K562 (cell line): ENCODE results near the gene GTF3C6. TPM values are rescaled to one million over a fixed set of nuclear protein-coding genes. Genes with fewer than 3 reads are reported as not detected.

Experiments
- CXXC5 ChIP-seq: fragments of 250-450 bp; sonication (Bioruptor Pico); IDR thresholded peaks from 2 replicates; pipeline ENCODE4 v1.8.0; 2022; ENCODE audit warnings: inconsistent platforms, mild to moderate bottlenecking, moderate library complexity
- HNRNPLL ChIP-seq: fragments of 200-400 bp; formaldehyde crosslinking; IDR thresholded peaks from 2 replicates; pipeline ENCODE4 v1.6.1; 2017; ENCODE audit warnings: low read length, low read depth, mild to moderate bottlenecking; ENCODE audit not compliant: poor library complexity, severe bottlenecking
- KAT8 ChIP-seq: fragments of 450-650 bp; IDR thresholded peaks from 2 replicates; pipeline ENCODE4 v1.6.1; 2016; ENCODE audit warnings: low read depth, mild to moderate bottlenecking
- KDM4B ChIP-seq, 2 experiments: fragments of 450-650 bp in 1 of 2; sonication (generic) in 1 of 2; IDR thresholded peaks; 2 replicates each; pipeline ENCODE4 v1.6.1; 2016 to 2017; ENCODE audit warnings: borderline replicate concordance in 2 of 2, antibody characterized with exemption in 1 of 2, low read depth in 1 of 2, mild to moderate bottlenecking in 1 of 2
- LCOR ChIP-seq: sonication (generic); formaldehyde crosslinking; IDR thresholded peaks from 2 replicates; pipeline ENCODE4 v1.8.0; 2022; ENCODE audit warnings: mild to moderate bottlenecking, missing genetic modification reagents
- POLR2A ChIP-seq: fragments of 450-650 bp; conservative IDR thresholded peaks from 2 replicates; pipeline ENCODE4 v1.6.1; 2016
- RBBP5 ChIP-seq: fragments of 200-600 bp; sonication (generic); IDR thresholded peaks from 2 replicates; pipeline ENCODE4 v1.6.1; 2012; ENCODE audit warnings: borderline replicate concordance, mild to moderate bottlenecking, low read length, control low read depth, inconsistent platforms; ENCODE audit not compliant: insufficient read depth, poor library complexity, severe bottlenecking
- ZNF197 ChIP-seq: fragments of 200-800 bp; sonication (Bioruptor generic); IDR thresholded peaks from 2 replicates; pipeline ENCODE4 v1.6.1; 2016; ENCODE audit warnings: low read depth, missing genetic modification characterization, missing compliant biosample characterization
- polyA plus RNA-seq, 8 experiments: library from polyadenylated mRNA; depleted of rRNA in 4 of 8; stranded (reverse) in 5 of 8; unstranded in 3 of 8; fragments of >200 nt; fragmentation: Nextera tagmentation in 2 of 8; fragmentation: Illumina TruSeq in 1 of 8; extraction: Ambion mirVana in 2 of 8; extraction: Trizol in 1 of 8; gene quantifications; 2 replicates each; pipeline versions ENCODE4 v1.2.1 to v1.2.3, GENCODE V29; 2011 to 2014; ENCODE audit warnings: inconsistent platforms in 1 of 8, missing spikeins in 1 of 8
- total RNA-seq, 7 experiments: library from RNA; depleted of rRNA in 6 of 7; stranded (reverse); fragments of >200 nt in 6 of 7; fragmentation: Illumina TruSeq in 2 of 7; extraction: Trizol in 2 of 7; gene quantifications; 2 replicates each; pipeline versions ENCODE4 v1.2.1 to v1.2.3, GENCODE V29; 2011 to 2021; ENCODE audit warnings: low replicate concordance in 1 of 7
- TF ChIP-seq, protein P1 (sequence below): fragments of 250-450 bp; sonication (Bioruptor Pico); IDR thresholded peaks from 2 replicates; pipeline ENCODE4 v1.5.0; 2021
- TF ChIP-seq, protein P2 (sequence below), 2 experiments: fragments of 450-650 bp; conservative IDR thresholded peaks; 2 replicates each; pipeline ENCODE4 v1.6.1; 2017; ENCODE audit warnings: mild to moderate bottlenecking in 2 of 2, moderate library complexity in 2 of 2
- TF ChIP-seq, protein P3 (sequence below): fragments of 250-450 bp; sonication (Bioruptor Pico); IDR thresholded peaks from 2 replicates; pipeline ENCODE4 v1.4.0; 2020
- TF ChIP-seq, protein P4 (sequence below), 2 experiments: fragments of 450-650 bp in 1 of 2; sonication (generic) in 1 of 2; formaldehyde crosslinking in 1 of 2; IDR thresholded peaks; 2 replicates each; pipeline versions ENCODE4 v1.7.1 to v1.9.0; 2016 to 2022; ENCODE audit warnings: inconsistent platforms in 1 of 2, mild to moderate bottlenecking in 1 of 2, missing genetic modification reagents in 1 of 2

GTF3C6 gene
- total and polyA plus RNA-seq, 9 of the 15 experiments (the other 6 are each of a cell fraction or from before 2014, with no cell fraction given) = 37.6 to 140 (median 111) TPM

DNA sequence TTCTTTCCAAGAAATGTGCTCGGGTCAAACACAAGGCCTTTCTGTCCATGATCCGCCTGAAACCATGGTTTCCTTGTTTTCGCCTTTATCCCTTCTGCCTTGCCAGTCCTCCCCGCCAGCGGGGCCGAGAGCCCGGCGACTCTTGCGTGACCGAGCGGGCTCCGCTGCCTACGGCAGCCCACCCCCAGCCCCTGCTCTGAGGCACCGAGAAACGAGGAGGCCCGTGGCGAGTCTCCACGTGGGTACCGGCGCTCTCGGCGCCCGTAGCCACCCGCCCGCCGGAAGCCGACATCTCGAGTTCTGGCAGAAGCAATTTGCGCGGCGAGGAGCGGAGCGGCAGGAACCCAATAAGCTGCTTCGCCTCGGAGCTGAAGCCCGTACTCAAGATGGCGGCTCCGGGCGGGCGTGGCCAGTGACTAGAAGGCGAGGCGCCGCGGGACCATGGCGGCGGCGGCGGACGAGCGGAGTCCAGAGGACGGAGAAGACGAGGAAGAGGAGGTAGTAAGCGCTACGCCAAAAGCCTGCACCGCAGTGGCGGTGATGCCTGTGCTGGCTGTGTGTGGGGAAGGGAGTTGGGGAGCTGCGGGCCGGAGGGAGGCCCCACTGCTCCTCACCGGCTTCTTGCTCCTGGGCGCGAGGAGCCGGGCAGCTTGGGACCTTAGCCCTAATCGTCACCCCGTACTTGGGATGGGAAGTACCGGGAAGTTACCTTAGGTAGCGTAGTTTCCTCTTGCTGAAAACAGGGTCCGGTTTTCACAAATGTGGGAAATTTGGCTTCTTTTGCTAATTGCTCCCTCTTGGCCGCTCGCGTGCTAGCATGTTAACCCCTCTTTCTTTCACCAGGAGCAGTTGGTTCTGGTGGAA is at the start of gene GTF3C6 (continued):
- TF ChIP-seq ZNF197 (CRISPR knock-in tag) (peak; percentile 74; the same call in 1 of the 2 replicates), HNRNPLL (peak; percentile 86), LCOR (CRISPR knock-in tag) (peak; percentile 94), KAT8 (0 out of 2 replicates have a peak, but pooled peaks have one; percentile 27), CXXC5 (peak; percentile 92), KDM4B (IDR thresholded peaks at IDR 0.05; ENCODE audit: borderline replicate concordance in 2 of 2, low read depth in 1 of 2) (peak in 1 of 2 experiments; percentile 87; a peak in 1 of 4 replicates), POLR2A (peak; percentile 99), RBBP5 (peak; percentile 89)
- TF ChIP-seq, protein P1, sequence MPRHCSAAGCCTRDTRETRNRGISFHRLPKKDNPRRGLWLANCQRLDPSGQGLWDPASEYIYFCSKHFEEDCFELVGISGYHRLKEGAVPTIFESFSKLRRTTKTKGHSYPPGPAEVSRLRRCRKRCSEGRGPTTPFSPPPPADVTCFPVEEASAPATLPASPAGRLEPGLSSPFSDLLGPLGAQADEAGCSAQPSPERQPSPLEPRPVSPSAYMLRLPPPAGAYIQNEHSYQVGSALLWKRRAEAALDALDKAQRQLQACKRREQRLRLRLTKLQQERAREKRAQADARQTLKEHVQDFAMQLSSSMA = peak; percentile 53; the same call in 1 of the 2 replicates
- TF ChIP-seq, protein P2, sequence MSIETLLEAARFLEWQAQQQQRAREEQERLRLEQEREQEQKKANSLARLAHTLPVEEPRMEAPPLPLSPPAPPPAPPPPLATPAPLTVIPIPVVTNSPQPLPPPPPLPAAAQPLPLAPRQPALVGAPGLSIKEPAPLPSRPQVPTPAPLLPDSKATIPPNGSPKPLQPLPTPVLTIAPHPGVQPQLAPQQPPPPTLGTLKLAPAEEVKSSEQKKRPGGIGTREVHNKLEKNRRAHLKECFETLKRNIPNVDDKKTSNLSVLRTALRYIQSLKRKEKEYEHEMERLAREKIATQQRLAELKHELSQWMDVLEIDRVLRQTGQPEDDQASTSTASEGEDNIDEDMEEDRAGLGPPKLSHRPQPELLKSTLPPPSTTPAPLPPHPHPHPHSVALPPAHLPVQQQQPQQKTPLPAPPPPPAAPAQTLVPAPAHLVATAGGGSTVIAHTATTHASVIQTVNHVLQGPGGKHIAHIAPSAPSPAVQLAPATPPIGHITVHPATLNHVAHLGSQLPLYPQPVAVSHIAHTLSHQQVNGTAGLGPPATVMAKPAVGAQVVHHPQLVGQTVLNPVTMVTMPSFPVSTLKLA (conservative IDR thresholded peaks at IDR 0.05) = peak; percentile 90 to 96
- TF ChIP-seq, protein P3, sequence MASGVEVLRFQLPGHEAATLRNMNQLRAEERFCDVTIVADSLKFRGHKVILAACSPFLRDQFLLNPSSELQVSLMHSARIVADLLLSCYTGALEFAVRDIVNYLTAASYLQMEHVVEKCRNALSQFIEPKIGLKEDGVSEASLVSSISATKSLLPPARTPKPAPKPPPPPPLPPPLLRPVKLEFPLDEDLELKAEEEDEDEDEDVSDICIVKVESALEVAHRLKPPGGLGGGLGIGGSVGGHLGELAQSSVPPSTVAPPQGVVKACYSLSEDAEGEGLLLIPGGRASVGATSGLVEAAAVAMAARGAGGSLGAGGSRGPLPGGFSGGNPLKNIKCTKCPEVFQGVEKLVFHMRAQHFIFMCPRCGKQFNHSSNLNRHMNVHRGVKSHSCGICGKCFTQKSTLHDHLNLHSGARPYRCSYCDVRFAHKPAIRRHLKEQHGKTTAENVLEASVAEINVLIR (CRISPR knock-in tag) = 0 out of 2 replicates have a peak, but pooled peaks have one; percentile 22
- TF ChIP-seq, protein P4, sequence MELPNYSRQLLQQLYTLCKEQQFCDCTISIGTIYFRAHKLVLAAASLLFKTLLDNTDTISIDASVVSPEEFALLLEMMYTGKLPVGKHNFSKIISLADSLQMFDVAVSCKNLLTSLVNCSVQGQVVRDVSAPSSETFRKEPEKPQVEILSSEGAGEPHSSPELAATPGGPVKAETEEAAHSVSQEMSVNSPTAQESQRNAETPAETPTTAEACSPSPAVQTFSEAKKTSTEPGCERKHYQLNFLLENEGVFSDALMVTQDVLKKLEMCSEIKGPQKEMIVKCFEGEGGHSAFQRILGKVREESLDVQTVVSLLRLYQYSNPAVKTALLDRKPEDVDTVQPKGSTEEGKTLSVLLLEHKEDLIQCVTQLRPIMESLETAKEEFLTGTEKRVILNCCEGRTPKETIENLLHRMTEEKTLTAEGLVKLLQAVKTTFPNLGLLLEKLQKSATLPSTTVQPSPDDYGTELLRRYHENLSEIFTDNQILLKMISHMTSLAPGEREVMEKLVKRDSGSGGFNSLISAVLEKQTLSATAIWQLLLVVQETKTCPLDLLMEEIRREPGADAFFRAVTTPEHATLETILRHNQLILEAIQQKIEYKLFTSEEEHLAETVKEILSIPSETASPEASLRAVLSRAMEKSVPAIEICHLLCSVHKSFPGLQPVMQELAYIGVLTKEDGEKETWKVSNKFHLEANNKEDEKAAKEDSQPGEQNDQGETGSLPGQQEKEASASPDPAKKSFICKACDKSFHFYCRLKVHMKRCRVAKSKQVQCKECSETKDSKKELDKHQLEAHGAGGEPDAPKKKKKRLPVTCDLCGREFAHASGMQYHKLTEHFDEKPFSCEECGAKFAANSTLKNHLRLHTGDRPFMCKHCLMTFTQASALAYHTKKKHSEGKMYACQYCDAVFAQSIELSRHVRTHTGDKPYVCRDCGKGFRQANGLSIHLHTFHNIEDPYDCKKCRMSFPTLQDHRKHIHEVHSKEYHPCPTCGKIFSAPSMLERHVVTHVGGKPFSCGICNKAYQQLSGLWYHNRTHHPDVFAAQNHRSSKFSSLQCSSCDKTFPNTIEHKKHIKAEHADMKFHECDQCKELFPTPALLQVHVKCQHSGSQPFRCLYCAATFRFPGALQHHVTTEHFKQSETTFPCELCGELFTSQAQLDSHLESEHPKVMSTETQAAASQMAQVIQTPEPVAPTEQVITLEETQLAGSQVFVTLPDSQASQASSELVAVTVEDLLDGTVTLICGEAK (IDR thresholded peaks at IDR 0.05) = peak; percentile 59; the same call in 1 of the 2 replicates
- TF ChIP-seq, protein P4 (CRISPR knock-in tag; IDR thresholded peaks at IDR 0.05) = no peak
